AG04450 (cell line): Measurements from ENCODE around the gene WNT6. TPM values are rescaled to one million over a fixed set of nuclear protein-coding genes. Genes with fewer than 3 reads are reported as not detected.

Experiments
- CTCF ChIA-PET: fragments of 300-600, 350-600 bp; formaldehyde crosslinking; extraction: SDS; loops from one replicate; lab custom pipeline; 2022; ENCODE audit warnings: antibody characterized with exemption, inconsistent platforms; lab: Charles Lee
- POLR2A ChIA-PET: fragments of 350-600 bp; formaldehyde crosslinking; extraction: SDS; loops from one replicate; lab custom pipeline; 2021; ENCODE audit warnings: antibody characterized with exemption, inconsistent platforms; lab: Yijun Ruan, JAX
- DNase-seq: peaks from one replicate; pipeline ENCODE4 v3.0.0-alpha.2; 2011; ENCODE audit warnings: low read depth, low spot score
- H3K27ac ChIP-seq: one replicate; pipeline ENCODE4 v1.5.1; 2012; ENCODE audit warnings: low read depth, low read length, control low read depth
- H3K27me3 ChIP-seq: one replicate; pipeline ENCODE4 v1.6.0; 2012; ENCODE audit warnings: low read length; ENCODE audit not compliant: control insufficient read depth, insufficient read depth
- H3K4me3 ChIP-seq: 2 replicates; pipeline ENCODE4 v1.5.1; 2011; ENCODE audit warnings: mild to moderate bottlenecking, low read depth, low read length, control low read depth
- H3K9me3 ChIP-seq: 2 replicates; pipeline ENCODE4 v1.5.1; 2012; ENCODE audit warnings: low read length; ENCODE audit not compliant: control insufficient read depth, insufficient read depth
- CTCF ChIP-seq: IDR thresholded peaks from 2 replicates; pipeline ENCODE4 v1.5.1; 2011; ENCODE audit warnings: low read depth, low read length, control low read depth, inconsistent platforms
- polyA plus RNA-seq: library from polyadenylated mRNA; depleted of rRNA; stranded (reverse); fragments of >200 nt; gene quantifications from 2 replicates; pipeline ENCODE4 v1.2.3, GENCODE V29; 2011

WNT6 gene
- polyA plus RNA-seq, 1 experiment: not detected

GRCh38 chr2:218829868-218830451 lies 29.6 kb upstream of the WNT6 start:
- Histone ChIP-seq H3K27me3 (peaks cover 41% of the 10 kb centered on the region), H3K9me3 (no peaks in the 10 kb centered on the region), H3K4me3 (no peak overlapping the region), H3K27ac (no peak overlapping the region)
- no peak for TF ChIP-seq CTCF
- POLR2A ChIA-PET: no interaction called here
- CTCF ChIA-PET: interaction anchor here (0.7 to 2.4 kb wide), 2 partner anchors 17 to 22 kb away, joined by 5 to 8 read pairs; no protein-coding TSS in a partner anchor
- no peak for DNase-seq

GRCh38 chr2:218830526-218831306 lies 28.9 kb upstream of the WNT6 start:
- Histone ChIP-seq H3K27ac (no peak overlapping the region), H3K4me3 (no peak overlapping the region), H3K9me3 (no peaks in the 10 kb centered on the region), H3K27me3 (peaks cover 43% of the 10 kb centered on the region)
- ChIA-PET CTCF (no interaction called here), POLR2A (no interaction called here)
- TF ChIP-seq CTCF: no peak
- no peak for DNase-seq

- DNase-seq: no peak
- CTCF ChIA-PET: interaction anchor here (1.2 kb wide), 1 partner anchor 16 kb away, joined by 3 read pairs; no protein-coding TSS in a partner anchor
- no peak for TF ChIP-seq CTCF
- no peak within 1 kb of the TSS for H3K27ac ChIP-seq
- H3K4me3 ChIP-seq: no peak within 1 kb of the TSS
- POLR2A ChIA-PET: interaction anchor here (0.7 kb wide), 1 partner anchor 13 kb away, joined by 3 read pairs; no protein-coding TSS in a partner anchor
- H3K27me3 ChIP-seq: peaks cover 42% of the 10 kb centered on the region
- H3K9me3 ChIP-seq: no peaks in the 10 kb centered on the region
Observed at GRCh38 chr2:218831378-218831990, 28.1 kb upstream of the WNT6 start, which contains the start of gene PRKAG3. Gene PRKAG3 (minus strand): TSS chr2:218831803.

GRCh38 chr2:218832081-218832480 lies 27.5 kb upstream of the WNT6 start:
- ChIA-PET POLR2A (interaction anchor here (0.7 kb wide), 1 partner anchor 13 kb away, joined by 3 read pairs; no protein-coding TSS in a partner anchor), CTCF (interaction anchor here (1.2 kb wide), 1 partner anchor 15 kb away, joined by 3 read pairs; no protein-coding TSS in a partner anchor)
- Histone ChIP-seq H3K9me3 (no peaks in the 10 kb centered on the region), H3K4me3 (no peak overlapping the region), H3K27me3 (peaks cover 37% of the 10 kb centered on the region), H3K27ac (no peak overlapping the region)
- DNase-seq: no peak
- TF ChIP-seq CTCF: no peak
